ENCODE data around the gene NUMB.

DNA sequence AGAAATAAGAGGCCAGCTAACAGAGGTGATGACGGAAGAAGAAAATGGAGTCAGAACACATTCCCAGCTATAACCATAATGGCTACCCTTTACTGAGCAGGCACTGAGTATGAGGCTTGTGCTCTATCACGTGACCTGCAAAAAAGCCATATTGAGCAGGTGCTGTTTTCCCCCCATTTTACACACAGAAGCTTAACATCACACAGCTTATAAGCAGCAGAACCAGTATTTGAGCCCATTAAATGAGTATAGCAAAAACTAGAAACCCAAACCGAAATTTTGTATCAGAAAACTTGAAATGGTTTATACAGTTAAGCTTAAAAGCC, 192.7 kb downstream of the NUMB start:
- no peak for TF ChIP-seq CTCF (IDR thresholded peaks at IDR 0.05)
- no peak for TF ChIP-seq POLR2A (IDR thresholded peaks at IDR 0.05; ENCODE audit: low read depth)

All from esophagus muscularis mucosa (tissue), 3 donors.